ENCODE results near the gene FCER2. TPM values are rescaled to one million over a fixed set of nuclear protein-coding genes. Genes with fewer than 3 reads are reported as not detected.

Gene FCER2
- polyA plus RNA-seq, 2 of the 4 experiments (the other 2 are of a cell fraction), result not detected

DNA sequence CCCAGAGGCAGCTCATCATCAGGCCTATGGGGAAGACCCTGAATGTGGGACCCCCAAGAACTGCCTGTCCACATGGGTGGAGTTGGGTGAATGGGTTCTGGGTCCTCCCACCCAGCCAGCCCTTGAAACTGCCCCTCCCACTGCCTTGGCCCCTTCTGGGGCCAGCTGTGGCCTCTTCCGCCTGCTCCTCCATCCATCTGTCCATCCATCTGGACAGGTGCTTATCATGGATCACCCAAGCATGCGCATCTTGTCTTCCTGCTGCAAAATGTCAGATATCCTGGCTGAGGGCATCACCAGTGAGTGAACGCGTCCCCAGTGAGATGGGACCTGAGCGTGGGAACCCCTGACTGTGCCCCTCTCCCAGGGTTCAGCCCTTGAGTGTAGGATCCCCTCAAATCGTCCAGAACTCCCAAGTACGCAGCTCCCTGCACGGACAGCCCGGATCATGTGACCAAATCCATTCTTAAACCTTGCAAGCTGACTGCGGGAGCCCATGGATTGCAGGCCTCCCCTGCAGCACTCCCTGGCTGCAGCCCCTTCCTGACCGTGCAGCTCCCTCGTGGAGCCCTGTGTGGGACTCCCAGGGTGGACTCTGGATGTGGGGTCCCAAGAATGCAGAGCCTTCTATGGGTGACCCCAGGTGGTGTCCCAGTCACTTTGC lies 63.0 kb downstream of the FCER2 start:
- no peaks in the 10 kb centered on the region for H3K4me1 ChIP-seq
- no peak for FAIRE-seq
- H3K27ac ChIP-seq, result no peak overlapping the region
- ChIA-PET POLR2A (no interaction called here), CTCF (interaction anchor here (0.6 to 1.5 kb wide), 4 partner anchors 13 to 500 kb away, joined by 3 to 7 read pairs (median 4); no protein-coding TSS in a partner anchor)
- TF ChIP-seq POLR2A (IDR thresholded peaks at IDR 0.05; ENCODE audit: low read length), result no peak
- TF ChIP-seq, protein P1, sequence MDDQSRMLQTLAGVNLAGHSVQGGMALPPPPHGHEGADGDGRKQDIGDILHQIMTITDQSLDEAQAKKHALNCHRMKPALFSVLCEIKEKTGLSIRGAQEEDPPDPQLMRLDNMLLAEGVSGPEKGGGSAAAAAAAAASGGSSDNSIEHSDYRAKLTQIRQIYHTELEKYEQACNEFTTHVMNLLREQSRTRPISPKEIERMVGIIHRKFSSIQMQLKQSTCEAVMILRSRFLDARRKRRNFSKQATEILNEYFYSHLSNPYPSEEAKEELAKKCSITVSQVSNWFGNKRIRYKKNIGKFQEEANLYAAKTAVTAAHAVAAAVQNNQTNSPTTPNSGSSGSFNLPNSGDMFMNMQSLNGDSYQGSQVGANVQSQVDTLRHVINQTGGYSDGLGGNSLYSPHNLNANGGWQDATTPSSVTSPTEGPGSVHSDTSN (IDR thresholded peaks at IDR 0.05), result no peak
- TF ChIP-seq HDAC2 (IDR thresholded peaks at IDR 0.05), result no peak
- TF ChIP-seq HOXB13 (CRISPR knock-in tag; IDR thresholded peaks at IDR 0.05; ENCODE audit: low read depth), result no peak
- no peak for TF ChIP-seq SREBF2 (IDR thresholded peaks at IDR 0.05)
- no peak for TF ChIP-seq SMC3 (IDR thresholded peaks at IDR 0.05)
- TF ChIP-seq, protein P2, sequence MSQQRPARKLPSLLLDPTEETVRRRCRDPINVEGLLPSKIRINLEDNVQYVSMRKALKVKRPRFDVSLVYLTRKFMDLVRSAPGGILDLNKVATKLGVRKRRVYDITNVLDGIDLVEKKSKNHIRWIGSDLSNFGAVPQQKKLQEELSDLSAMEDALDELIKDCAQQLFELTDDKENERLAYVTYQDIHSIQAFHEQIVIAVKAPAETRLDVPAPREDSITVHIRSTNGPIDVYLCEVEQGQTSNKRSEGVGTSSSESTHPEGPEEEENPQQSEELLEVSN (IDR thresholded peaks at IDR 0.05; ENCODE audit: borderline replicate concordance, low read depth), result no peak
- H3K4me3 ChIP-seq, result no peak overlapping the region
- H3K4me2 ChIP-seq, result no peak overlapping the region
- H3K9me3 ChIP-seq, result no peaks in the 10 kb centered on the region
- DNase-seq (ENCODE audit: low read depth in 1 of 2, low spot score in 1 of 2), result no peak
- no peak for ATAC-seq
- WGBS (ENCODE audit: missing lambda C conversion rate), result 94% methylated on average over 9 of the region's 12 CpGs

Other genes starting within 250 kb of the FCER2 start
- gene PEX11G, start 213.1 kb downstream of the FCER2 start, polyA plus RNA-seq (2011; rRNA removed), result 1.3 and 1.5 TPM in 2 replicates
- gene PEX11G, start 213.1 kb downstream of the FCER2 start, polyA plus RNA-seq (2017; fragmentation: RNase III; extraction: RNeasy Plus Mini Kit Qiagen cat#74134 plus additional on column Dnase treatment), result 1.8 to 2.9 TPM (median 1.9 TPM) in 3 replicates
- gene ZNF358, start 186.0 kb downstream of the FCER2 start, polyA plus RNA-seq (2011; rRNA removed), result 9.5 and 9.9 TPM in 2 replicates
- 10.7 to 15.4 TPM (median 14.0 TPM) in 3 replicates for gene ZNF358, start 186.0 kb downstream of the FCER2 start, polyA plus RNA-seq (2017; fragmentation: RNase III; extraction: RNeasy Plus Mini Kit Qiagen cat#74134 plus additional on column Dnase treatment)
- 13.1 and 13.5 TPM in 2 replicates for gene MCOLN1, start 179.5 kb downstream of the FCER2 start, polyA plus RNA-seq (2011; rRNA removed)
- gene MCOLN1, start 179.5 kb downstream of the FCER2 start, polyA plus RNA-seq (2017; fragmentation: RNase III; extraction: RNeasy Plus Mini Kit Qiagen cat#74134 plus additional on column Dnase treatment), result 8.4 to 13.4 TPM (median 12.6 TPM) in 3 replicates
- 13.8 and 17.0 TPM in 2 replicates for gene PNPLA6, start 166.4 kb downstream of the FCER2 start, polyA plus RNA-seq (2011; rRNA removed)
- 40.8 to 66.1 TPM (median 58.1 TPM) in 3 replicates for gene PNPLA6, start 166.4 kb downstream of the FCER2 start, polyA plus RNA-seq (2017; fragmentation: RNase III; extraction: RNeasy Plus Mini Kit Qiagen cat#74134 plus additional on column Dnase treatment)
- gene CAMSAP3, start 106.3 kb downstream of the FCER2 start, polyA plus RNA-seq (2011; rRNA removed), result 0.81 and 1.3 TPM in 2 replicates
- 2.4 to 3.6 TPM (median 2.9 TPM) in 3 replicates for gene CAMSAP3, start 106.3 kb downstream of the FCER2 start, polyA plus RNA-seq (2017; fragmentation: RNase III; extraction: RNeasy Plus Mini Kit Qiagen cat#74134 plus additional on column Dnase treatment)
- 13.9 and 15.0 TPM in 2 replicates for gene XAB2, start 72.6 kb downstream of the FCER2 start, polyA plus RNA-seq (2011; rRNA removed)
- gene XAB2, start 72.6 kb downstream of the FCER2 start, polyA plus RNA-seq (2017; fragmentation: RNase III; extraction: RNeasy Plus Mini Kit Qiagen cat#74134 plus additional on column Dnase treatment), result 21.2 to 22.2 TPM (median 21.6 TPM) in 3 replicates
- gene PET100, start 72.3 kb downstream of the FCER2 start, polyA plus RNA-seq (2011; rRNA removed), result 28.5 and 48.6 TPM in 2 replicates
- 85.0 to 109 TPM (median 99.3 TPM) in 3 replicates for gene PET100, start 72.3 kb downstream of the FCER2 start, polyA plus RNA-seq (2017; fragmentation: RNase III; extraction: RNeasy Plus Mini Kit Qiagen cat#74134 plus additional on column Dnase treatment)
- not detected in 2 replicates for gene PCP2, start 68.4 kb downstream of the FCER2 start, polyA plus RNA-seq (2011; rRNA removed)
- 0.19 to 0.41 TPM (median 0.26 TPM) in 3 replicates for gene PCP2, start 68.4 kb downstream of the FCER2 start, polyA plus RNA-seq (2017; fragmentation: RNase III; extraction: RNeasy Plus Mini Kit Qiagen cat#74134 plus additional on column Dnase treatment)
- 44.4 and 47.2 TPM in 2 replicates for gene STXBP2, start 65.0 kb downstream of the FCER2 start, polyA plus RNA-seq (2011; rRNA removed)
- gene STXBP2, start 65.0 kb downstream of the FCER2 start, polyA plus RNA-seq (2017; fragmentation: RNase III; extraction: RNeasy Plus Mini Kit Qiagen cat#74134 plus additional on column Dnase treatment), result 39.4 to 47.6 TPM (median 41.4 TPM) in 3 replicates
- not detected in 2 replicates for gene RETN, start 33.1 kb downstream of the FCER2 start, polyA plus RNA-seq (2011; rRNA removed)
- gene RETN, start 33.1 kb downstream of the FCER2 start, polyA plus RNA-seq (2017; fragmentation: RNase III; extraction: RNeasy Plus Mini Kit Qiagen cat#74134 plus additional on column Dnase treatment), result not detected in 3 replicates
- gene MCEMP1, start 25.0 kb downstream of the FCER2 start, polyA plus RNA-seq (2011; rRNA removed), result 0.05 and 0.17 TPM in 2 replicates
- not detected in 3 replicates for gene MCEMP1, start 25.0 kb downstream of the FCER2 start, polyA plus RNA-seq (2017; fragmentation: RNase III; extraction: RNeasy Plus Mini Kit Qiagen cat#74134 plus additional on column Dnase treatment)
- 23.8 and 31.6 TPM in 2 replicates for gene TRAPPC5, start 21.3 kb downstream of the FCER2 start, polyA plus RNA-seq (2011; rRNA removed)
- gene TRAPPC5, start 21.3 kb downstream of the FCER2 start, polyA plus RNA-seq (2017; fragmentation: RNase III; extraction: RNeasy Plus Mini Kit Qiagen cat#74134 plus additional on column Dnase treatment), result 50.9 to 60.8 TPM (median 59.8 TPM) in 3 replicates
- gene CLEC4G, start 30.0 kb upstream of the FCER2 start, polyA plus RNA-seq (2011; rRNA removed), result not detected in 2 replicates
- gene CLEC4G, start 30.0 kb upstream of the FCER2 start, polyA plus RNA-seq (2017; fragmentation: RNase III; extraction: RNeasy Plus Mini Kit Qiagen cat#74134 plus additional on column Dnase treatment), result not detected in 3 replicates
- not detected in 2 replicates for gene CD209, start 45.4 kb upstream of the FCER2 start, polyA plus RNA-seq (2011; rRNA removed)
- gene CD209, start 45.4 kb upstream of the FCER2 start, polyA plus RNA-seq (2017; fragmentation: RNase III; extraction: RNeasy Plus Mini Kit Qiagen cat#74134 plus additional on column Dnase treatment), result not detected in 3 replicates
- not detected in 2 replicates for gene CLEC4M, start 61.1 kb upstream of the FCER2 start, polyA plus RNA-seq (2011; rRNA removed)
- gene CLEC4M, start 61.1 kb upstream of the FCER2 start, polyA plus RNA-seq (2017; fragmentation: RNase III; extraction: RNeasy Plus Mini Kit Qiagen cat#74134 plus additional on column Dnase treatment), result not detected in 3 replicates
- gene EVI5L, start 128.1 kb upstream of the FCER2 start, polyA plus RNA-seq (2011; rRNA removed), result 1.1 and 1.2 TPM in 2 replicates
- 1.2 to 2.3 TPM (median 1.8 TPM) in 3 replicates for gene EVI5L, start 128.1 kb upstream of the FCER2 start, polyA plus RNA-seq (2017; fragmentation: RNase III; extraction: RNeasy Plus Mini Kit Qiagen cat#74134 plus additional on column Dnase treatment)
- 0.04 and 0.05 TPM in 2 replicates for gene PRR36, start 172.3 kb upstream of the FCER2 start, polyA plus RNA-seq (2011; rRNA removed)
- gene PRR36, start 172.3 kb upstream of the FCER2 start, polyA plus RNA-seq (2017; fragmentation: RNase III; extraction: RNeasy Plus Mini Kit Qiagen cat#74134 plus additional on column Dnase treatment), result 0.22 to 0.35 TPM (median 0.30 TPM) in 3 replicates
- gene LRRC8E, start 186.4 kb upstream of the FCER2 start, polyA plus RNA-seq (2011; rRNA removed), result 4.0 and 5.3 TPM in 2 replicates
- 3.7 to 4.8 TPM (median 4.4 TPM) in 3 replicates for gene LRRC8E, start 186.4 kb upstream of the FCER2 start, polyA plus RNA-seq (2017; fragmentation: RNase III; extraction: RNeasy Plus Mini Kit Qiagen cat#74134 plus additional on column Dnase treatment)
- 5.5 TPM in 2 replicates for gene MAP2K7, start 201.7 kb upstream of the FCER2 start, polyA plus RNA-seq (2011; rRNA removed)
- gene MAP2K7, start 201.7 kb upstream of the FCER2 start, polyA plus RNA-seq (2017; fragmentation: RNase III; extraction: RNeasy Plus Mini Kit Qiagen cat#74134 plus additional on column Dnase treatment), result 17.4 to 19.4 TPM (median 19.3 TPM) in 3 replicates
- 0.21 and 0.40 TPM in 2 replicates for gene TGFBR3L, start 212.7 kb upstream of the FCER2 start, polyA plus RNA-seq (2011; rRNA removed)
- 0.70 to 1.4 TPM (median 1.2 TPM) in 3 replicates for gene TGFBR3L, start 212.7 kb upstream of the FCER2 start, polyA plus RNA-seq (2017; fragmentation: RNase III; extraction: RNeasy Plus Mini Kit Qiagen cat#74134 plus additional on column Dnase treatment)
- 8.8 and 9.2 TPM in 2 replicates for gene SNAPC2, start 218.2 kb upstream of the FCER2 start, polyA plus RNA-seq (2011; rRNA removed)
- 13.4 to 13.8 TPM (median 13.8 TPM) in 3 replicates for gene SNAPC2, start 218.2 kb upstream of the FCER2 start, polyA plus RNA-seq (2017; fragmentation: RNase III; extraction: RNeasy Plus Mini Kit Qiagen cat#74134 plus additional on column Dnase treatment)
- gene CTXN1, start 224.0 kb upstream of the FCER2 start, polyA plus RNA-seq (2011; rRNA removed), result 0.79 and 1.2 TPM in 2 replicates
- gene CTXN1, start 224.0 kb upstream of the FCER2 start, polyA plus RNA-seq (2017; fragmentation: RNase III; extraction: RNeasy Plus Mini Kit Qiagen cat#74134 plus additional on column Dnase treatment), result 7.9 to 10.7 TPM (median 9.9 TPM) in 3 replicates
- 23.0 and 53.2 TPM in 2 replicates for gene TIMM44, start 241.5 kb upstream of the FCER2 start, polyA plus RNA-seq (2011; rRNA removed)
- gene TIMM44, start 241.5 kb upstream of the FCER2 start, polyA plus RNA-seq (2017; fragmentation: RNase III; extraction: RNeasy Plus Mini Kit Qiagen cat#74134 plus additional on column Dnase treatment), result 29.7 to 37.9 TPM (median 33.4 TPM) in 3 replicates